SJSA1 (cell line): ENCODE data around the gene CUEDC1. TPM values are rescaled to one million over a fixed set of nuclear protein-coding genes. Genes with fewer than 3 reads are reported as not detected.
A peak's percentile ranks its signal among the peaks of the same experiment; 100 is the strongest.

Source experiments
- DNase-seq, 2 experiments: peaks; one replicate each; pipeline ENCODE4 v3.0.0-alpha.2; 2015 to 2020; ENCODE audit warnings: low spot score in 2 of 2, low read depth in 1 of 2
- H3K27ac ChIP-seq: fragments of 250-450 bp; sonication (Bioruptor Pico); 2 replicates; pipeline ENCODE4 v1.5.1; 2020; ENCODE audit warnings: mild to moderate bottlenecking, moderate library complexity
- H3K27me3 ChIP-seq: fragments of 250-450 bp; sonication (Bioruptor Pico); replicated peaks from 2 replicates; pipeline ENCODE4 v1.5.1; 2020; ENCODE audit warnings: mild to moderate bottlenecking, moderate library complexity
- H3K36me3 ChIP-seq: fragments of 250-450 bp; sonication (Bioruptor Pico); 2 replicates; pipeline ENCODE4 v1.5.1; 2020; ENCODE audit warnings: mild to moderate bottlenecking
- H3K4me1 ChIP-seq: fragments of 250-450 bp; sonication (Bioruptor Pico); replicated peaks from 2 replicates; pipeline ENCODE4 v1.6.1; 2021; ENCODE audit warnings: mild to moderate bottlenecking
- H3K4me3 ChIP-seq: fragments of 250-450 bp; sonication (Bioruptor Pico); 2 replicates; pipeline ENCODE4 v1.5.1; 2020; ENCODE audit warnings: mild to moderate bottlenecking
- H3K9me3 ChIP-seq: fragments of 250-450 bp; sonication (Bioruptor Pico); replicated peaks from 2 replicates; pipeline ENCODE4 v1.5.1; 2020; ENCODE audit warnings: mild to moderate bottlenecking
- total RNA-seq: library from RNA; depleted of rRNA; stranded (reverse); fragments of >200 nt; shearing (Covaris generic); gene quantifications from 2 replicates; pipeline ENCODE4 v1.2.3, GENCODE V29; 2014

The CUEDC1 gene
- total RNA-seq, 1 experiment from 2014 or later = 27.3 TPM

DNA sequence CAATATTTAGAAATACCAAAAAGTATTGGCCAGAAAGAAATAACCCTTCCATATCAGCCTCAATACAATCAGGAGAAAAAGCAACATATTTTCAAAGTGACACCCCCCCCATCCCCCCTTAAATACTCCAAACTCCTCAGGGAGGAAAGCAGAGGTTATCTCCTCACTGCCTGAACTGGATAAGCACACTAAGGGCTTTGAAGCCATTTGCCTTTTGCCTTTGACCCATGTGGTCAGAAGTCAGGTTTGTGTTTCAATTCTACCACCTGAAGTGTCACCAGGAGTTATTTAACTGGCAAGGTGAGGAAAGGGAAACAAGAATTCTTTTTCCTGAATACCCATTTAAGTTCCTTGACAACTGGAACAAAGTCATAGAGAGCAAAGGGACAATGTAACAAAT, 36.3 kb upstream of the CUEDC1 start:
- Histone ChIP-seq H3K4me1 (peaks cover 25% of the 10 kb centered on the region), H3K4me3 (no peak overlapping the region), H3K27me3 (no peaks in the 10 kb centered on the region), H3K27ac (no peak overlapping the region), H3K36me3 (peaks cover 46% of the 10 kb centered on the region), H3K9me3 (no peaks in the 10 kb centered on the region)
- no peak for DNase-seq

DNA sequence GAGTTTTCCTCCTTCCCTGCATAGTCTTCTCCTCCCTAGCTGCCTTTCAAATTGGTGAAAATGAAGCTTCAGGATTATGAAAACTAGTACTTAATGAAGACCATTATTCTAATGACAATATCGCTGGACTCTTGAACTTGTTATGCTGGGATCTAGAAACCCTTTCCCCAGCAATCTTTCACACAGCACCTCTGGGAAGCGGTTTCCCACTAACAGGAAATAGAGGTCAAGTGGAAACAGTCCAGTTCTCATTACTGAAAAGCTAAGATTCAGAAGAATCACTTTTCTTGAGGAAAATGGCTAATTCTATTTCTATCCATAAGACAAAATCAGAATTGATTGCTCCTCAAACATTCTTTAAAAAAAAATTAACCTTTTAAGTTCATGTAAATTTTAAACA, 34.8 kb upstream of the CUEDC1 start:
- Histone ChIP-seq H3K9me3 (no peaks in the 10 kb centered on the region), H3K4me3 (no peak overlapping the region), H3K27me3 (no peaks in the 10 kb centered on the region), H3K36me3 (peaks cover 47% of the 10 kb centered on the region), H3K4me1 (peaks cover 33% of the 10 kb centered on the region), H3K27ac (no peak overlapping the region)
- DNase-seq = no peak

DNA sequence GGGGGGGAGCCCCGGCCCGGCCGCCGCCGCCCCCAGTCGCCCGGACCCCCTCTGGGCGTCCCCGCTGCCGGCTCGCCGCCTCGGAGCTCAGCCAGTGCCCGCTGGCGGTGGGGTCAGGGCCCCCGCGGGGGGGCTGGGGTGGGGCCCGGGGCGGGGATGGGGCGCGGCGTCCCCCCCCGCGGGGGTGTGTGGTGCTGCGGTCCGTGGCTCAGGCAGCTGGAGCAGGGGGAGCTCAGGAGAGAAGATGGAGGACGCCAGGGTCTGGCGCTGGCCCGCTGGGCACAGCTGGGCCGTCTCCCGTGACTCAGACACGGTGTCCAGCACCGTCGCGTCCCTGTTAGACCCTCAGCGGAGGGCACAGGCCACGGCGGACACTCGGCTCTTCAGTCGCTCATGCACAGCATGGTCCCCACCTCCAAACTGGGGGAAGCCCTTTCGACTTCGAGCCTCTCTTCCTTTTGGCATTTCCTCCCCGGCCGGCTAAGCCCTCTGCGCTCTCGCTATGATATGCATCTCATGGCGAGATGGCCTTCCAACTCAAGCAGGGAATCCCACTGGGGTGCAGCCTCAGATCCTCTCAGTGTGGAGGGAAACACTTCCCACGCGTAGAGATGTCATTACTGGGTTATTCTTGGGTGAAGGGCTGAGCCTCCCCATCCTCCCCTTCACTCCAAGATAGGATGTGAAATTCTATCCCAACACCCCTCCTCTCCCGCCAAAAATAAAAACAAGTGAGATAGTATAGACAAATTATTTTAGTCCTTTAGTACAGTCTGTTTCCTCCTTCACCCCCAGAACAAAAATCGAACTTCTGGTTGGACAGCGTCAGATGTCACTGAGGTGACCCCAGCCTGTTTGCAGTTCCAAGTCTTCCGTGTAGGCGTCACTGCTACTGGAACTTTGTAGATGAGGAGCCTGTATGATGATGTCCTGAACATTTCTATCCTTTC, 33.4 kb upstream of the CUEDC1 start:
- Histone ChIP-seq H3K27ac (peak overlapping the region; percentile 91), H3K9me3 (no peaks in the 10 kb centered on the region), H3K4me3 (peak overlapping the region; percentile 82), H3K4me1 (peaks cover 48% of the 10 kb centered on the region), H3K36me3 (peaks cover 52% of the 10 kb centered on the region), H3K27me3 (no peaks in the 10 kb centered on the region)
- peak; percentile 85 for DNase-seq

DNA sequence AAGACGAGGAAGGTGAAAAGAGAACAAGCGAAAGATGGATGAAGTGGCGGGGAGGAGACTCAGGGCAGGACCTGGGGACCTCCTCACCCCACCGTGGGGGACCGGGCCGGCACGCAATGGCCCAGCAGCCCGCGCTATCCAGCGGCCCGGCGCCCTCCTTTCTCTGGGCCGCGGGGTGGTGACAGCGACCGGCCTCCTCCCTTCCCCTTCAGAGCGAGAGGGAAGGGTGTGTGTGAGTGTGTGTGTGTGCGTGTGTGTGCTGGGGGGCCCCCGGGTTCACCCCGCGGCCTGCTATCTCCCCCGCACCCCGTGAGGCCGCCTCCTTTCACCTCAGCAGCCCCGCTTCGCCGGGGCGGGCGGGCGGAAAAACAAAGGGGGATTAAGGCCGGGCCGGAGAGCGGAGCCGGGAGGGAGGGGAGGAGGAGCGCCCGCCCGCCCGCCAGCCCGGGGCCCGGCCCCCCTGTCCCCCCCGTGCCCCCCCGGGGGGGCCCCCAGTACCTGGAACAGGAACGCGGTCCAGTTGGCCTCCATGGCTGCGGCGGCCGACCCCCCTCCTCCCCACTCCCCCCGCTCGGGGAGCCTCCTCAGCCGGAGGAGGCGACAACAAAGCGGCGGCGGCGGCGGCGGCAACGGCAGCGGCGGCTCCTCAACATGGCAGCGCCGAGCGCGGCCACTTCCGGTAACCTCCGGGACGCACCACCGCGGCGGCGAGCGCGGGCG, 32.5 kb upstream of the CUEDC1 start, which contains the start of gene VEZF1:
VEZF1 (minus strand) TSS at position 674 of the 720 bp plus-strand sequence; CDS start at position 531, 143 bp downstream.
- DNase-seq = peak; percentile 87 to 90

DNA sequence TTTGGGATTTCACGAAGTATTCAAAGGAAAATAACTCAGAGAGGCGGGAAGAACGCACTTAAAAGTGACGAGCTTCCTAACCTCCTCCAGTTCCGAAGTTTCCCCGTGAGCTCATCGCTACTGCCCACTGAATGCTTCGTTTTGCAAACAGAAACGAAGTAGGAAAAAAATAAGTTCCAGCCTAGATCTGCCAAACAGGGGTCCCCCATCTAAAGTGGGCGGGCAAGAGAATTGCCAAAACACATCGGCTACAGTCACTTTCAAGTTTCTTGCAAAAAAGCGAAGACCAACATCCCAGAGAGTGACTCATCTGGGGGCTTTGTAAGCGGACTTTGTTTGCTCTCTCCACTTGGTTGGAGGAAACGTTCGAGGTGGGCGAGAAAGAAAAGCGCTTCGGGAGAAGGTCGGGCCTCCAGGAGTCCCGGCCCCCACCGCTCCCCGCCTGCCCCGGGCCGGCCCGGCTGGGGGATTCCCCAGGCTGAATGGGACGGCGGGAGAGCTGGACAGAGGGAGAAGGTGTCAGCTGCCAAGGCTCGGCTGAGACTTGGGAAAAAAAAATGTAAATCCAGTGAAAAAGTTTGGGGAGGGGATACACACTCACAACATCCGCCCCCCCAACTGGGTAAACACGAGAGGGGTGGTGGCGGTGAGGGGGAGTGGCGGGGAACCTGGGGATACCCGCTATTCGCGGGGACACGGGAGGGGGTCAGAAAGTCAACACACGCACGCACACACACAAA, 31.8 kb upstream of the CUEDC1 start:
- H3K27me3 ChIP-seq = no peaks in the 10 kb centered on the region
- H3K9me3 ChIP-seq = no peaks in the 10 kb centered on the region
- peak overlapping the region; percentile 82 for H3K4me3 ChIP-seq
- H3K4me1 ChIP-seq = peaks cover 52% of the 10 kb centered on the region
- H3K27ac ChIP-seq = peak overlapping the region; percentile 91
- peaks cover 56% of the 10 kb centered on the region for H3K36me3 ChIP-seq
- peak; percentile 91 to 94 for DNase-seq

More for the DNA sequence above, 32.5 kb upstream of the CUEDC1 start, which contains the start of gene VEZF1:
- H3K27ac ChIP-seq = peak within 1 kb of the TSS; percentile 91
- H3K4me3 ChIP-seq = peak within 1 kb of the TSS; percentile 82
- peaks cover 52% of the 10 kb centered on the region for H3K4me1 ChIP-seq
- H3K27me3 ChIP-seq = no peaks in the 10 kb centered on the region
- no peaks in the 10 kb centered on the region for H3K9me3 ChIP-seq
- peaks cover 53% of the 10 kb centered on the region for H3K36me3 ChIP-seq

DNA sequence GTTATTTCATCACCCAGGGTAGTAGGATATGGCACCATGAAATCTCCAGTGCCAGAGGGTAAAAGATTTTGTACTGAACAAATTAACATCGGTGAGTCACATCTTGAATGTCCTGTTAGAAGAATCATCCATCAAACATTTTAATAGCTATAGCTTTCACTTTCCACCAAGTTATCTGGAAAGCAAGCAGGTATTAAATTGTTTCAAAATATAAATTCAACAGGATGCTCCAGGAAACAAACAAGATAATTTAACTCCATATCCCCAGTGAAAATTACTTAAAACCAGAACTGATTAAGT, 30.4 kb upstream of the CUEDC1 start:
- Histone ChIP-seq H3K36me3 (peaks cover 68% of the 10 kb centered on the region), H3K9me3 (no peaks in the 10 kb centered on the region), H3K4me1 (peaks cover 50% of the 10 kb centered on the region), H3K4me3 (no peak overlapping the region), H3K27ac (peak overlapping the region; percentile 91), H3K27me3 (no peaks in the 10 kb centered on the region)
- DNase-seq = peak in 1 of 2 experiments; percentile 60

DNA sequence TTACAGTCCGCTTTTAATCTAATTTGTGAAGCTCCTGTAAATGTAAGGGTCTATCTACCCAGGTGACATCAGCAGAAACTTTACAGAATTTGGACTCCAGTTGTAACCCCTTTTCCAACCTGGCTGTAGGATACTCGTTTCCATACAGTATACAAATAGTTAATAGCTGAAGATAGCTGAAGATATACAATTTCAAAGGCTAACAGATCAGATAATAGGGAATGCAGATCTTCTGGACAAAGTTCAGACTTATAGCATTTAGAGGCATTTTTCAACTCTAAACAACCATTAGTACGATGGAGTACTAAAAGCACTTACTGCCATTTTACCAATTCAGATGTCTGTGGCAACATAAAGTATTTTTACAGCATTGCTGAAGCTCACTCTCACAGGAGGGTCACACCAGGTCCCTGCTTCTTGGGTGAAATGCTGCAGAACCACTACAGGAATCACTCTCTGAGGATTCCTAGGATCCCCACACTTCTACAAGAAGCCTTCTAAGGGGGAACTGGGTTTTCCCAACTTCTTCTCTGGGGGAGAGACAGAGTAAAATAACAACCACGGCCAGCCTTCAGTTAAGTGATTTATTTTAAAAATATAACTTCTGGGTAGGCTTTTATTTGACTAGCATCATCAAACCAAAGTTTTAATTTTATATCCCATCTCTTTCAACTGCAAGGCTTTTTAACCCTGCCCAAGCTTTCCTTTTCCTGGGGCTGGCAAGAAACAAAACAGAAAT, 29.9 kb upstream of the CUEDC1 start:
- H3K36me3 ChIP-seq = peaks cover 69% of the 10 kb centered on the region
- H3K4me1 ChIP-seq = peaks cover 44% of the 10 kb centered on the region
- H3K27ac ChIP-seq = peak overlapping the region; percentile 91
- H3K9me3 ChIP-seq = no peaks in the 10 kb centered on the region
- DNase-seq = no peak
- H3K27me3 ChIP-seq = no peaks in the 10 kb centered on the region
- no peak overlapping the region for H3K4me3 ChIP-seq

DNA sequence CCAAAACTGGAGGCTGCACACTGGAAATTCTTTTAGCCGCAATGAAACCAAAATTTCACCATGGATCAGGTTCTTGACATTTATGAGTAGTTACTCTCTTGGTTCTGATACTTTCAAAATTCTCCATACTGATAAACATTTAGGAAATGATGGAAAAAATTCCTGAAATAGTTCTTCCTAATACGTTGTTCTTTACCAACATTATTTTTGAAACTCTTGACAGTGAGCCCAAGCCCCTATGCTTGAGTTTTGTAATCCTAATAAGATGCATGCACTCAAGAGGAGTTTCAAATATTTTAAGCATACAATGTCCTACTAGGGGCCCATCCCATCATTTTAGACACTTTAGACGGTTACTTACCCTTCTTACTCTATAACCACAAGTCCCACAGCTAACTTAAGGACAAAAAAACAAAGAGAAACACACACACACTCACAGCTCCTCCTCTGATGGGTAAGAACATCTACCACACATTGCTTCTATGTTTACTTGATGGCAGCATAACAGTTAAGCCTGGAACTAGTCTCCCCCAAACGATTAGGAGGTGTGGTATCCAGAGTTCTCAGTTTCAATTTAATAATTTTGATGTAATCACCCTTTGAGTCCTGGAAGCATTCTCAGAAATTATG, 29.2 kb upstream of the CUEDC1 start:
- peak in 1 of 2 experiments; percentile 41 for DNase-seq
- H3K4me1 ChIP-seq = peaks cover 37% of the 10 kb centered on the region
- no peak overlapping the region for H3K27ac ChIP-seq

DNA sequence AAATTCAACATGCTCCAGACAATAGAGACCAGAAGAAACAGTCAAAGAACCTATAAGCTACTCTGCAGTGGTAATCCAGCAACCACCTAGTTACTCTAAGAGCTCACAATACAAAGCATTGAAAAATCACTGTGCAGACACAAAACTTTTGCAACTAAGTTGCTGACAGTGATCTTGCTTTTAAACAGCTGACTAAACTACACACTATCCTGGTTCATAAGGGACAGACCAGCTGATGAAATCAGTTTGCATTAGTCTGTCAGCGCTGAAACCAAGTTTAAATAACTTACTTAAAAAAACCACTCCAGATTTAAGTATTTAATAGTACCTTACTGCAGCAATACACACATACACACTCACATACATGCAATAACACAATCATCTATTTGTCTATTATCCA, 28.2 kb upstream of the CUEDC1 start:
- Histone ChIP-seq H3K36me3 (peaks cover 71% of the 10 kb centered on the region), H3K27me3 (no peaks in the 10 kb centered on the region), H3K9me3 (no peaks in the 10 kb centered on the region), H3K4me3 (no peak overlapping the region), H3K4me1 (peaks cover 28% of the 10 kb centered on the region), H3K27ac (no peak overlapping the region)
- no peak for DNase-seq

More for the DNA sequence above, 29.2 kb upstream of the CUEDC1 start:
- H3K36me3 ChIP-seq = peaks cover 69% of the 10 kb centered on the region
- H3K27me3 ChIP-seq = no peaks in the 10 kb centered on the region
- no peaks in the 10 kb centered on the region for H3K9me3 ChIP-seq
- no peak overlapping the region for H3K4me3 ChIP-seq

DNA sequence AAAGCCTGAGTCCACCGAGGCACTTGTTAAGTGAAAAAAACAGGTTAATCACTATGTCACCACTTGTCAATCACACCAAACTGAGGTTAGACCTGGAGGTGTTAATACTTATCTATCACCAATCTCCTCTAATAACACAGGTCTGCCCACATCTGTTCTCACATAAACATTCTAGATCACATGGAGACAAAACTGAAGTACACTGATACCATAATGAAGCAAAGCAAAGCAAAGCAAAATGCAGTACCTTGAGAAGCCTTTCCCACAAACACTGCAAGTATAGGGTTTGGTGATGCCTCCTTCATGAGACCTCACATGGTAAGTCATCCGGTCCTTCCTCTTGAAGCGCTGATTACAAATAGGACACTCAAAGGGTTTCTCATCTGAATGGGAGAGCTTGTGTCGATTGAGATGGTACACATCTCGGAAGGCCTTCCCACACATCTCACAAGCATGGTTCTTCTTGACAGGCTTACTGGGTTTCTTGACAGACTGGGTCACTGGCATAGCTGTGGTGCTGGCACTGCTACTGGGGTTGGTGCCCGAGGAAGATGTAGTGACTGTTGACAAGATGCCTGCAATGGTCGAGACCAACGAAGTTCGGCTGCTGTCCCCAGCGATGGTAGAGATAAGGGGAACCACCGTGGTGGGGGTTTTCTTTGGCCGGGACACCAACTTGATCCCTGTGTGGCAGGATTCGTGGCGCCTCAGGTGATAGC, 27.4 kb upstream of the CUEDC1 start:
- no peak for DNase-seq
- peaks cover 27% of the 10 kb centered on the region for H3K4me1 ChIP-seq
- H3K4me3 ChIP-seq = no peak overlapping the region
- H3K27me3 ChIP-seq = no peaks in the 10 kb centered on the region
- no peaks in the 10 kb centered on the region for H3K9me3 ChIP-seq
- H3K36me3 ChIP-seq = peaks cover 77% of the 10 kb centered on the region
- no peak overlapping the region for H3K27ac ChIP-seq

DNA sequence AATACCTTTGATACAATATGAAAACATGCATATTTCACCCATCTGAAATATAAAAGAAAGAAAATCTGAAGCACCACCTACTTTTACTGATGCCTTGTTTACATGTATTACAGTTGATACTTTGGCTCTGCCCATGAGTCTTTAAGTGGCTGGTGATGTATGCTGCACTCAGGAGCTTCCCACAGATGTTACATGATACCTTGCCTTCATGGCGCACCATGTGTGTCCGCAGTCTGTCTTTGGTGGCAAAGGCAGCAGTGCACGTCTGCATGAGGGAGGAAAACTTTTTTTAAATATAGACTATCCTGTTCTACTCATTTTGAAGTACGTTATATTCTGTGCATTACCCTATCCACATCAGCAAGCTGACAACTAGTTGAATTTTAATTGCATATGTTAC, 25.3 kb upstream of the CUEDC1 start:
- Histone ChIP-seq H3K9me3 (no peaks in the 10 kb centered on the region), H3K36me3 (peaks cover 96% of the 10 kb centered on the region), H3K4me3 (no peak overlapping the region), H3K27me3 (no peaks in the 10 kb centered on the region), H3K4me1 (peaks cover 23% of the 10 kb centered on the region), H3K27ac (no peak overlapping the region)
- DNase-seq = no peak

DNA sequence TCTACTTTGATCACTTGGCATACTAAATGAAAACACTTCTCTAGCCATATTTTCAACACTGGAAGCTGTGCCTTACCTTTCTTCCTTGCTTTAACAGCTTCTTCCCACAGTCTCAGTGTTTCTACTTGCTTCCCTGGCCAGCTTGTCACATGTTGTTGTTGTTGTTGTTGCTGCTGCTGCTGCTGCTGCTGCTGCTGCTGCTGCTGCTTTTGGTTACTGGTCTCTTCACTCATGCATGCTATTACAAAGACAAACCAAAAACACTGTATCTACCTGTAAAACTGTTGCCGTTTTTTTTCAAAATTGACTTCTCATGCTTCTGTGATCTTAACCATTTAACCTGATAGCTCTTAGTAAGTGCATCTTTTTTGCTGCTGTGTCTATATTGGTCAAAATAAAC, 23.9 kb upstream of the CUEDC1 start:
- Histone ChIP-seq H3K27me3 (no peaks in the 10 kb centered on the region), H3K36me3 (peaks cover 97% of the 10 kb centered on the region), H3K9me3 (no peaks in the 10 kb centered on the region), H3K27ac (no peak overlapping the region), H3K4me1 (peaks cover 9% of the 10 kb centered on the region), H3K4me3 (no peak overlapping the region)
- DNase-seq = no peak
